Thoracic aorta (tissue), 2 donors: ENCODE data around the gene TMPRSS3. TPM values are rescaled to one million over a fixed set of nuclear protein-coding genes. Genes with fewer than 3 reads are reported as not detected.

Source experiments
- ATAC-seq: fragments of 150-250 bp; one replicate; pipeline ENCODE4 v1.8.0; 2017; ENCODE audit warnings: low read depth; ENCODE audit not compliant: insufficient number of reproducible peaks, low FRiP score
- DNase-seq: peaks from one replicate; pipeline ENCODE4 v3.0.0-alpha.2; 2020; ENCODE audit warnings: low spot score
- H3K27ac ChIP-seq, 2 donors: fragments of 200-600 bp; sonication (generic); 1 replicate in 1 of 2; 2 replicates in 1 of 2; pipeline ENCODE4 v1.5.1; 2016; ENCODE audit warnings: mild to moderate bottlenecking in 2 of 2, moderate library complexity in 2 of 2
- H3K27me3 ChIP-seq: fragments of 200-600 bp; sonication (generic); replicated peaks from 2 replicates; pipeline ENCODE4 v1.6.0; 2016; ENCODE audit warnings: mild to moderate bottlenecking; ENCODE audit not compliant: insufficient read depth
- H3K36me3 ChIP-seq: fragments of 200-600 bp; sonication (generic); one replicate; pipeline ENCODE4 v1.5.1; 2016
- H3K4me1 ChIP-seq, 2 donors: fragments of 200-600 bp; sonication (generic); 1 replicate in 1 of 2; 2 replicates in 1 of 2; pipeline versions ENCODE4 v1.5.1 to v1.6.0; 2016; ENCODE audit warnings: low read depth in 2 of 2, mild to moderate bottlenecking in 1 of 2; ENCODE audit not compliant: control insufficient read depth in 1 of 2
- H3K4me3 ChIP-seq: fragments of 200-600 bp; sonication (generic); 2 replicates; pipeline ENCODE4 v1.5.1; 2016; ENCODE audit warnings: mild to moderate bottlenecking
- H3K9me3 ChIP-seq: fragments of 200-600 bp; sonication (generic); 2 replicates; pipeline ENCODE4 v1.5.1; 2016
- total RNA-seq, 2 donors: library from RNA; depleted of rRNA; stranded (reverse); fragments of >200 nt; gene quantifications; one replicate each; pipeline versions ENCODE4 v1.1.0 to v1.2.3, GENCODE V29; 2016
- TF ChIP-seq, protein P1 (sequence below): fragments of 200-600 bp; sonication (generic); IDR thresholded peaks from one replicate; pipeline ENCODE4 v1.5.1; 2019; ENCODE audit warnings: antibody characterized with exemption

The TMPRSS3 gene
- total RNA-seq = not detected

DNA sequence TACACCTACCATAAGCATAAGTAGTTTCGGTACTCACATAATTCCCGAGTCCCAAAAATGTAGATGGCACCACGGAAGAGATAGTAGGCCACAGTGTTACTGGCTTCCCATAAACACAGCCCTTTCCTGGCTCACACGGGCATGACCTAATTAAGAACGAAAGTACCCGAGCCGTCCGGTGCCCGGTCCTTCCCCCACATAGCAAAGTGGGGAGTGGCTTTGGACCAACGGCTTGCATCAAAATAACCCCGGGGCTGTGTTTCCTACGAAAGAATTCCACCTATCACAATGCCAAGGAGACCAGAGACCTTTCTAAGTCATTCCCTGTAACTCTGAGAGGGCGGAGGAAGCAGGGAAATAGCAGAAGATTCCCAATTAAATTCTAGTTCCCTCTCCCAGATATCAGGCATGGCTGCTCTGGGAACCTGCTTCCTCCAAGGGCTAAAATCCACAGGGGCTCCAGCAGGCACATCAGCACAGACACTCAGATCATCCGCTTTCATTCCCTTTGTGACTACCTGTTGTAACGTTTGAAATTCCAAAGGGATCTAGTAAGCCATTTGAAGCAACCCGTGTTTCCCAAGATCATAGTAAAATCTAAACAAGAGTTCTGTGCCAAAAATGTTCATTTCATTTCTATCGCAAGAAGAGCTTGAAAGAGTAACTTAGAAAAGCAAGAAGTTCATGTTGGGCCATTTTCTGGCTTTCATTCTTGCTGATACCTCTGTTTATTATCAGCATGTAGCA lies at the start of gene TMPRSS3:
Gene TMPRSS3, minus strand, starts transcription at position 148 of the 747 bp plus-strand sequence. CDS start 635 bp downstream, outside the sequence.
- Histone ChIP-seq H3K36me3 (no peaks in the 10 kb centered on the region), H3K27me3 (no peaks in the 10 kb centered on the region), H3K4me1 (no peaks in the 10 kb centered on the region), H3K9me3 (no peaks in the 10 kb centered on the region), H3K4me3 (no peak within 1 kb of the TSS), H3K27ac (no peak within 1 kb of the TSS)
- ATAC-seq (no peak), DNase-seq (no peak)
- TF ChIP-seq, protein P1, sequence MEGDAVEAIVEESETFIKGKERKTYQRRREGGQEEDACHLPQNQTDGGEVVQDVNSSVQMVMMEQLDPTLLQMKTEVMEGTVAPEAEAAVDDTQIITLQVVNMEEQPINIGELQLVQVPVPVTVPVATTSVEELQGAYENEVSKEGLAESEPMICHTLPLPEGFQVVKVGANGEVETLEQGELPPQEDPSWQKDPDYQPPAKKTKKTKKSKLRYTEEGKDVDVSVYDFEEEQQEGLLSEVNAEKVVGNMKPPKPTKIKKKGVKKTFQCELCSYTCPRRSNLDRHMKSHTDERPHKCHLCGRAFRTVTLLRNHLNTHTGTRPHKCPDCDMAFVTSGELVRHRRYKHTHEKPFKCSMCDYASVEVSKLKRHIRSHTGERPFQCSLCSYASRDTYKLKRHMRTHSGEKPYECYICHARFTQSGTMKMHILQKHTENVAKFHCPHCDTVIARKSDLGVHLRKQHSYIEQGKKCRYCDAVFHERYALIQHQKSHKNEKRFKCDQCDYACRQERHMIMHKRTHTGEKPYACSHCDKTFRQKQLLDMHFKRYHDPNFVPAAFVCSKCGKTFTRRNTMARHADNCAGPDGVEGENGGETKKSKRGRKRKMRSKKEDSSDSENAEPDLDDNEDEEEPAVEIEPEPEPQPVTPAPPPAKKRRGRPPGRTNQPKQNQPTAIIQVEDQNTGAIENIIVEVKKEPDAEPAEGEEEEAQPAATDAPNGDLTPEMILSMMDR = no peak

DNA sequence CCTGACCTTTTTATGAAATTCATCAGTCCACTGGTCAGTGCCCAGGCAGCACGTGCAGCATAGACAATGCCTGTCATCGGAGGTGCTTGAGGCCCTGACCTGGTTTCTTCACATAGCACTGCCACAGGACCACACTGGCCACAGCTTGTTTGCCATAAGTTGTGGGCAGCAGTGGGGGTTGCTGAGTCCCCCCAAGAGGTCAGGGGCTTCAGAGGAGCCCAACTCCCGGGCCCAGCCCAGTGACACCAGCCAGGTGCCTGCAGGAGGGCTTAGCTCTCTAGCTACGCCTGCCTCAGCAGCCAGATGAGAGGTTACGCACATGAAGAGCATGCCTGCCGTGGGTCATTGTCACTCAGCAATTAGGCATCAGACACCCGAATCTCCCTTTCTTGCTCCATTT lies 49.5 kb upstream of the TMPRSS3 start:
- no peaks in the 10 kb centered on the region for H3K27me3 ChIP-seq
- H3K9me3 ChIP-seq = no peaks in the 10 kb centered on the region
- H3K27ac ChIP-seq = no peak overlapping the region
- DNase-seq (no peak), ATAC-seq (no peak)
- TF ChIP-seq, protein P1 = no peak
- no peaks in the 10 kb centered on the region for H3K4me1 ChIP-seq
- H3K36me3 ChIP-seq = no peaks in the 10 kb centered on the region
- H3K4me3 ChIP-seq = no peak overlapping the region

DNA sequence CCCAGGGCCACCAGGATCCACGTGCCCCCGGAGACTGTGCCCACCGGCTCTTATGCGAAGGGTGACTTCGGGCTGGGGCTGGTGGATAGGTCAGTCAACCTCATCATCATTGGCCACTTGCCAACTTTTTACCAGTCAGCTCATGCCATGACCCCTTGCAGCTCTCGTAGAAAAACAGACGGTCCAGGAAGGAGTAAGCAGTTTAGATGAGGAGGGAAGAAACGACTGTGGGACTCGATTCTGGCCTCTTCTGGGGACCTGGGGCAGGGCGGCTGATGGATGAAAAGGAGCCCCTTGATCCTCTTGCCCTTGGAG lies 48.9 kb upstream of the TMPRSS3 start:
- H3K36me3 ChIP-seq = no peaks in the 10 kb centered on the region
- no peak overlapping the region for H3K4me3 ChIP-seq
- no peaks in the 10 kb centered on the region for H3K27me3 ChIP-seq
- TF ChIP-seq, protein P1 = no peak
- H3K27ac ChIP-seq = no peak overlapping the region
- no peaks in the 10 kb centered on the region for H3K9me3 ChIP-seq
- ATAC-seq = no peak
- DNase-seq = no peak
- no peaks in the 10 kb centered on the region for H3K4me1 ChIP-seq

DNA sequence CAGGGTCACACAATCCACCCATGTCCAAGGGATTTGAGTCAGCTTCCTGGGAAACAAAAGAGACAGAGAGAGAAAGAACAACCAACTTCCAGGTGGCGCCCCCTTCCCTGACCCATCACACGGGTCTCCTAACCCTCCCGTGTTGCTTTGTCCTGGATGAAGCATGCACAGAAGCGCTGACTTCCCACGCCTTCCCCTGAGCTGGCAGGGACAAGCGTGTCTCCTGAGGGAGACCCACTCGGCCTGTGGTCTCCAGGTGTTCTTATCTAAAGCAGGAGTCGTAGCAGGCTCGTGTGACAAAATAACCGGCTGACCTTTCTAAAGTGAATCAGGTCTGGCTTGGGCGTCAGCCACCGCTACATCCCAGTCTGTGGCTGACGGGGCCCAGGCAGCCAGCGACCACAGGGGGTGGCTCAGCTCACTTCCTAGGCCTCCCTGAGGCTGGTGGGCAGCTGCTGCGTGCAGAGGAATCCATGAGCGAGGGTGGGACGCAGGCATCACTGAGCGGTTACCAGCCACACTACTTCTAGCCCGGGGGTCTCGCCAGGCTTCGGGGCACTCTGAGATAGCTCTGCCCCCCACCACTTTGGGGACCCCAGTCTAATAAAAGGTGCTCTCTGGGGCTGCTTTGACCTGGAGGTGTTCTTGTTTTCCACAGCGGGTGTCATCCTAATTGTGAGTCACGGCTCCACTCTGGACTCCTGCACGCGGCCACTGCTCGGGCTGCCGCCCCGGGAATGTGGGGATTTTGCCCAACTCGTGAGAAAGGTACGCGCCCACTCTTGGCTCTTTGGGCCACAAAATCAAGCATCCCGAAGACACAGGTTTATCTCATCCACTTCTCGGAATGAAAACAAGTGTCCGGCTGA lies 48.3 kb upstream of the TMPRSS3 start:
- Histone ChIP-seq H3K27me3 (no peaks in the 10 kb centered on the region), H3K9me3 (no peaks in the 10 kb centered on the region), H3K27ac (no peak overlapping the region), H3K4me1 (no peaks in the 10 kb centered on the region), H3K4me3 (no peak overlapping the region), H3K36me3 (no peaks in the 10 kb centered on the region)
- ATAC-seq (no peak), DNase-seq (no peak)
- TF ChIP-seq, protein P1 = no peak

DNA sequence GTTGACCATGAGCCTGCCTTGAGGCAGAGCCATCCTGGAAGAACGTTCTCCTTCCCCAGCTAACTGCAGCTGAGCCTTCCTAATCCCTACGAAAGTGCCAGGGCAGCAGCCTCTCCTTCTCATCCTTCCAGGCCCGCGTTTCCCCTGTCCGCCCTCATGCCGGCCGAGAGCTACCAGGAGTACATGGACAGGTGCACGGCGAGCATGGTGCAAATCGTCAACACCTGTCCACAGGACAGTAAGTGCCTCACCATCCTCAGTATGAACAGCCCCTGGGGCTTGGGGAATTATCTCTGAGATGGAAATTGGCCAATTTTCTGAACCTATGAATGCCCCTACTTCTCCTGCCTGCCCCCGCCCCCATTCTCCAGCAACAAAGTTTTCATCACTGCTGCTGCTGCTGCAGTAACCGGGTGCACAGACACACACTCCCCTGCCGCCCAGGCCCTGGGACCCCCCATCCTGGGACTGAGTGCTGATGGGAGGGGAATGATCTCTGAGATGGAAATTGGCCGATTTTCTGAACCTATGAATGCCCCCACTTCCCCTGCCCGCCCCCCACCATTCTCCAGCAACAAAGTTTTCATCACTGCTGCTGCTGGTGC lies 47.4 kb upstream of the TMPRSS3 start:
- no peaks in the 10 kb centered on the region for H3K27me3 ChIP-seq
- DNase-seq = no peak
- ATAC-seq = no peak
- H3K4me3 ChIP-seq = no peak overlapping the region
- H3K27ac ChIP-seq = no peak overlapping the region
- TF ChIP-seq, protein P1 = no peak
- no peaks in the 10 kb centered on the region for H3K9me3 ChIP-seq
- H3K4me1 ChIP-seq = no peaks in the 10 kb centered on the region
- H3K36me3 ChIP-seq = no peaks in the 10 kb centered on the region
